GM21515 (cell line): Measurements from ENCODE around the gene TTC9.

Source experiments
- ATAC-seq: cut with Tn5 transposase; IDR thresholded peaks from one replicate; pipeline ENCODE4 v1.9.1; 2021; ENCODE audit not compliant: unreplicated experiment

The TTC9 gene

GRCh38 chr14:70643967-70644366, 2.3 kb downstream of the TTC9 start:
- ATAC-seq, result no peak

- no peak for ATAC-seq
Measured at GRCh38 chr14:70645892-70646291, 4.2 kb downstream of the TTC9 start.

DNA sequence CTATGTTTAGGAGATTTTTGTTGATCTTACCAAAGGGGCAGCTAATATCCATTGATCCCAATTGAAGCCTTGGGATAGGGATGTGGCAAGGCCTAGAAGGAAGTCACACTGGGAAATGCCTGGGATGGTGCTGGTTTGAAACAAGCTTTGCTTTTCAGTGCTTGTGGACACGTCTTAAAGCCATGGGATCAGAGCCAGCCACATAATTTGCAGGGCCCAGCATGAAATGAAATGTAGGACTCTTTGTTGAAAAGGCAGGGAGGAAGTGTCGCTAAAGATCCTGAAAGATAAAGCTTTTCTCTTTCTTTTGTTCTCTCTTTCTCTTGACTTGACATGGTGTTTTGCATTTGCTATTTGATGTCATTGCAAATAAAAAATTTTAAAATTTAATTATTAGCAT, 5.0 kb downstream of the TTC9 start:
- no peak for ATAC-seq

DNA sequence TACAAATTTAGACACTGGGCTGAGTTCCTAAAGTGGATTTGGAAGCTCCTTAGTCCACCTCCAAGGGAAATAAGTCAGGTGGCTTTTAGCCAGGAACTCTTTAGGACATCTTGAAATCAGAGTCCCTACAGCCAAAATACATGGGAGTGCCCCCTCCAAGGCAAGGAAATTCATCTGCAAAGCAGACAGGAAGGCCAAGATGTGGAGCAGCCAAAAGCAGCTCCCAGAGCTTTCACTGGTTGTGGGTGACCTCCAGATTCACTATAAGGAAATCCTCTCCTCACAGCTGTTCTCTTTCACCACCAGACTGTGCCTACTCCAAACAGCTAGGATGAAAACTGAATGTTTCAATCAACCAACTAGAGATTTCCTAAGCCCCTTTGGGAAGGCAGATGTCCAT, 6.6 kb downstream of the TTC9 start:
- ATAC-seq, result no peak

- no peak for ATAC-seq
Measured at GRCh38 chr14:70649803-70650202, 8.1 kb downstream of the TTC9 start.

- ATAC-seq, result no peak
Measured at GRCh38 chr14:70651522-70651921, 9.8 kb downstream of the TTC9 start.

- no peak for ATAC-seq
Measured at GRCh38 chr14:70652871-70653270, 11.2 kb downstream of the TTC9 start.

DNA sequence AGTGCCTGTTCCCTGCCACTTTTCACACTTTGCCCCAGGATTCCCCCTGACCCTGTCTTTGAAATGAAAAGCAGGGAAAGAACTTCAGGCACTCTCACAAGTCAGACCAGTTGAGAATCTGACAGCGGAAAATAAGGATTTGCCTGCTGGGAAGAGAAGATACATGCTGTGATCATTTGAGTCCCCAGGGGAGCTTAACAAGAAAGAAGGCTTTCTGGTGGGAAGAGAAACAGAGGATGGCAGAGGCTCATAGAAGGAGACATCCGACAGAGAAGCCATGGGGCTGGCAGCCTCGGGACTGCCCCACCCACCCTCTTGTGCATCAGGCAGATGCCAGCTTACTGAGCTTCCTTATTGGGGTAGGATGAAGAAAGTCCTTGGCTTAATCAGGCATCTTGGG, 11.9 kb downstream of the TTC9 start:
- ATAC-seq, result no peak

GRCh38 chr14:70654632-70655031, 12.9 kb downstream of the TTC9 start:
- peak; percentile 38 for ATAC-seq

GRCh38 chr14:70655110-70655826, 13.6 kb downstream of the TTC9 start:
- ATAC-seq, result peak; percentile 71

DNA sequence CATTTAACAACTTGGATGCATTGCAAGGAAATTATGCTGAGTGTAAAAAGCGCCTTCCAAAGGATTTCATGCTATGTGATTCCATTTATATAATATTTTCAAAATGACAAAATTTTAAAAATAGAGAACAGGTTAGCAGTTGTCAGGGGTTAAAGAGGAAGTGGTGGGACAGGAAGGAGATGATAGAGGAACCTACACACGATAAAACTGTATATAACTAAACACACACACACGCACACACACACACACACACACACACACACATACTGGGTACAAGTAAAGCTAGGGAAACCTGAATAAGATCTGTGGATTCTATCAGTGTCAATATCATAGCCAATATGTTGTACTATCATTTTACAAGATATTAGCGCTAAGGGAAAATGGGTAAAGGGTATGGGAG, 17.2 kb downstream of the TTC9 start:
- no peak for ATAC-seq

DNA sequence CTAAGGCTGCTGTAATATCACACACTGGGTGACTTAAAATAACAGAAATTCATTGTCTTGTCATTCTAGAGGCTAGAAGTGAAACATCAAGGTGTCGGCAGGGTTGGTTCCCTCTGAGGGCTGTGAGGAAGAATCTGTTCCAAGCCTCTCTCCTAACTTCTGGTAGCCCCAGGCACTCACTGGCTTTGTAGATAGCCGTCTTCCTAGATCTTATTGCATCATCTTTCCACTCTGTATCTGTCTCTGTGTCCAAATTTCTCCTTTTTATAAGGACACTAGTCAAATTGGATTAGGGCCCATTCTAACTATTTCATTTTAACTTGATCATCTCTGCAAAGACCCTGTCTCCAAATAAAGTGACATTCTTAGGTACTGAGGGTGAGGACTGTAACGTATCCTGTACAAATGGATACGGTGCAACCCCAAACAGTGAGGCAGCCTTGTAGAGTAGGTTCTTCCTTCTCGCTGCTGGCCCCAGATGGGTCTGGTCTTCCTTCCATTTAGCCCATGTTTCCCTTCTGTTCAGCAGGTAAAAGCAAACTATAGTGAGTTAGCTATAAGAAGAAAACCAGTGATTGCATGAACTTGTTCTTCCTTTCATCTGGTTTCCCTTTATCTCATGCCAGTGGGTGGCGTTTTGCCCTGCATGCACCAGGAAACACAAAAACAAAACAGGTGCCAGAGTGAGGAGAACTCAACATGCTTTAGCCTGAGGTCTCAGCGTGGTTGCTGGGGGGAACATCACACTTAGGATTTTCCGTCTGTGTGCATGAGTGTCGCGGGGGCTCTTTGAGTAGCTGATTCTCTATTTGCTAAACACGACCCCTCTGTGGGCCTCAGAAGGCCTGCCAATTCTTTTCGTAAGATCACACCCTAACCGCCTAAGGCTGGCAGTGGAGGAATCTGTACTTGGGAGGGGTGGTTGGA, 19.5 kb downstream of the TTC9 start:
- ATAC-seq, result no peak

DNA sequence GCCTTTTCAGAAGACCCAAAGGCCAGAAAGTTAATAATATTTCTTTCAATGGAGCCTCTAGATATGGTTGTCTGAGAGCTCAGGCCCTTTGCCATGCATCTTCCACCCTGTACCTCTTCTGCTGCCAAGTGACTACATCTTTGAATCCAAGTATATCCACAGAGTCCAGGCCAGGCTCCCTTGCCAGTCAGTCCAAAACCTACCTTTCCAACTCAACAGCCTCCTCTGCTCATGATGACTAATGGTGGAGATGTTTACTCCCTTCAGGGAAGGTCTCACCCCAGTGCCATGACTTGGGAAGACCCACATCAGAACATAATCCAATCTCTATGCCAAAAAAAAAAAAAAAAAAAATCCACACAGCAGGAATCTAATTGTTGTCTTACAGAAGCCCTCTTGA, 20.4 kb downstream of the TTC9 start:
- ATAC-seq, result no peak

DNA sequence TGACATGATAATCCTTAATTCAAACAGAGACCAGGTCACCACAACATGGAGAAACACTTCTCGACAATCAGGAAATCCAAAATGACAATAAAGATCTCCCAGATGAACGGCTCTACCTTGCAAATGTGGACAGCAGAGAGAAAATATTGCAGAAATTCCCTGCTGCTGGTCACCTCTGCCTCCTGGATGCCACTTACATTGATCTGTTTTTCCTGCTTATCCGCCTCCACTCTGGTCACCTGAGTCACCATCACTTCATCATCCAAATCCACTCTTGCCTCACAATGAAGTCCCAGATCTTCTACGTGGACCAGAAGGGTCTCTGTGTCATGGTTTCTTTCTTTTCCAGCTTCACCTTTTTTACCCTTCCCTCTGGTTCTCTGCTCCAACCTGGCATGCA, 21.1 kb downstream of the TTC9 start:
- no peak for ATAC-seq

GRCh38 chr14:70663707-70664179, 22.0 kb downstream of the TTC9 start:
- ATAC-seq, result no peak

GRCh38 chr14:70664698-70665447, 23.2 kb downstream of the TTC9 start:
- peak; percentile 21 for ATAC-seq

- ATAC-seq, result peak; percentile 59
Measured at GRCh38 chr14:70665448-70666360, 24.0 kb downstream of the TTC9 start.

- no peak for ATAC-seq
Measured at GRCh38 chr14:70666361-70666686, 24.6 kb downstream of the TTC9 start.

DNA sequence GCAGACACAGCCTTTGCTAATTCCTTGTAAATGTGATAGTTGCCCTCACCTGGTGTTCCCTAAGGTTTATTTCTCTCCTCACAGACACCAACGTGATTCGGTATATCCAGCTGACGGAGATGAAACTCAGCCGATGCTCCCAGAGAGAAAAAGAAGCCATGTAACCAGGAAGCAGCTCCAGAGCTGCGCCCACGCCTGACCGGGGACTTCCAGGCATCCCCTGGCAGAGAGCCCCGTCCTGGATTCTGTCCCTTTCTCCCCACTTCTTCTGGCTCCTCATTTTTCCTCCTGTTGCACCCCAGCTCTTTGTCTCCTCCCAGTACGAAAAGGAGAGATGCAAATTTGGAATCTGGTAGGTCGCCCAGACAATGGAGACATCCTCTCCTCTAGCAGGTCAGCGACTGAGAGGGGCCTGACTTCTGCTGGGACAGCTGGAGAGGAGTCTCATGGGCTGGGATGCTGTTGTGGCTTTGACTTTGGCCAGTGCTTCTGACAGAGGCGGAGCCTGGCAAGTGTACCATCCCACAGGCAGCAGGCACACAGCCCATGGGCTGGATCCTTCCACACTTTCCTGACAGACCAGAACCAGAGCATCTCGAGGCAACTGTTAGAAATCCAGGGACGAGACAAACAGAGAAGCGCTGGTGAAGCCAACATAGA, 29.4 kb downstream of the TTC9 start:
- ATAC-seq, result no peak
